IPS-NIHi11 (cell line): ENCODE measurements around the gene CABCOCO1.

Experiments used
- DNase-seq: peaks from one replicate; pipeline ENCODE4 v3.0.0; 2012; ENCODE audit warnings: mixed read lengths, low spot score

CABCOCO1 gene

GRCh38 chr10:61757001-61757400 lies 94.3 kb downstream of the CABCOCO1 start:
- DNase-seq = no peak

DNA sequence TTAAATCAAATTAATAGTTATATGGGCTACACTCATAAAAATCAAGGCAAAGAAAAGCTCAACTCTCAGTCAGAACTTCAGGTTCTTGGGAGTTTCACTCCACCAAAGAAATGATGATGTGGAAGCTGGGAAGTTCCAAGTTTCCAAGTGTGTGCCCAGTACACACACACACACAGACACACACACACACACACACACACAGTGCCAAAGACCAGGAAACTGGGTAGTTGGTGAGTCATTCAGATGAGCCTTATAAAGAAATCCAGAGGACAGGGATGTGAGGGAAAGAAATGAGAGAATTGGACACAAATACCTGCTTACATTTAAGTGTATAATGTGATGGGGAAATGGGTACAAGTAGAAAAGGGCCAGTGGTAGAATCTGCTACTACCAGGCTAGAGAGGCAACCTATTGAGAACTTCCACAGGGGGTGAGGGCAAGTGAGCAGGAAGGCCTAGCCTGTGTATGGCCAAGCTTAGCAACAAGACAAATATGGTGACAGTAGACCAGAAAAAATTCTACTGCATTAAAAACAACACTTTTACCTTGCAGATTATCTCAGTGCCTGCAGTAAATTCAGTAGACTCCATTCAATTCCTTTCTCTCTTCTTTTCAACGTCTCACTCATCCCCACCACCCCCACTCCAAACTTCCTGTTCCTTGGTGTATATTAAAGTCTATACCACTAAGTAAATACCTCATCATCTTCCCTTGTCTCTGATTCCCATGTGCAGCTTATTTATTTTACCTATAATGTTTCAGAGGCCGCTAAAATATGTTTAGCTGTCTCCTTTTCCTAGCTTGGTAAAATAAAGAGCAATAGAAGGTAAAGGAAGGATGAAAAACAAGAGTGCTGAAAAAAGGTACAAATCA lies 95.0 kb downstream of the CABCOCO1 start:
- DNase-seq = no peak

DNA sequence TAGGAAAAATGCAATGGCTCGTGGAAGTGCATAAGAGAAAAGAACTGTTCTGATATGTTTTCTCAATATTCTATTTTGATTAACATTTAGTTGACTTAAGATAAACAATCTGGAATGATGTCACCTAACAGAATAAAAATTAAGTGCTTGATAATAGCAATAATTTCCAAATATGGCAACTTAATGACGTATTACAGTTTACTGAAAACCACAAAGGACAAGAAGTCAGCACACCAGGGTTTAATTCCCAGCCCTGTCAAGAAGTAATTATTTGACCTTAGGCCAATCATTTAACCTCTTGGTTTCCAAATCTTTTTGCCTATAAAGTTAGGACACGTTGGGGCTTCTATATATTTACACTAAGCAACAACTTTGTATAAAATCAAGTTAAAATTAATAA lies 95.7 kb downstream of the CABCOCO1 start:
- no peak for DNase-seq

DNA sequence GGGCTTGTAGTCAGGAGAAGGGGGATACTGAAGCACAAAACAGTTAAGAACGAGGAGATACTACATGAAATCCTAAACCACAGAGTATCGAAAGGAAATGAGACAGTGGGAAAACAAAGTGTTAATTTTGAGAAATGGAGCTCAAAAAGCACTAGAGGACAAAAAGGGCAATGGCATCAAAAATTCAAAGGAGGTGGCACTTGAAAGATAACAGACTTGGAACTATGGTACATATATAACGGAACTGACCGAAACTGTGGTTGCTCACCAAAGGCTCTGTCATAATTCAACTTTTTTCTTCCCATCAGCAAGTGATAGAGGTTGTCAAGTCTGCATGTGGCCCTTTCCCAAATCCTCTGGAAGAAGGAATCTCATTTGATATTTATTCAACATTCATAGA lies 97.0 kb downstream of the CABCOCO1 start:
- no peak for DNase-seq

GRCh38 chr10:61760943-61761824 lies 98.5 kb downstream of the CABCOCO1 start:
- DNase-seq = no peak

- no peak for DNase-seq
Measured at GRCh38 chr10:61761825-61762217, 99.1 kb downstream of the CABCOCO1 start.

- DNase-seq = no peak
Measured at GRCh38 chr10:61763778-61764177, 101.0 kb downstream of the CABCOCO1 start.

DNA sequence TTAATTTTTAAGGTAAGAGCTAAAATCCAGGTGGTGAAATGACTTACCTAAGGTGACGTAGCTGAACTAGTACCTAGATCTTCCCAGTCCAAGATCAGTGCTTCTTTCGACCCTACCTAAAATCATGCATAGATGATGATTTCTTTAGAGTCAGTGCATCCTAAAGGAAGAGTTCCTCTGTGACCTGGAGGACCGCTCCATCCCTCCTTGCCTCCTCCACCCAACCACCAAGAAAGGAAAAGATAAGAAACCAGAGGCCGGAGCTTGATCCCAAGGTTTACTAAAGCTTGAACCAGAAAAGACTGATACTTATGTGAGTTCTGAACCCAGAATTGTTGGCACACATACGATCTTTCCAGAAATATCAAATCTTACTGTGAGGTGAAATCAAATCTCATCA lies 101.8 kb downstream of the CABCOCO1 start:
- DNase-seq = no peak

GRCh38 chr10:61765176-61766087 lies 102.7 kb downstream of the CABCOCO1 start:
- DNase-seq = no peak

DNA sequence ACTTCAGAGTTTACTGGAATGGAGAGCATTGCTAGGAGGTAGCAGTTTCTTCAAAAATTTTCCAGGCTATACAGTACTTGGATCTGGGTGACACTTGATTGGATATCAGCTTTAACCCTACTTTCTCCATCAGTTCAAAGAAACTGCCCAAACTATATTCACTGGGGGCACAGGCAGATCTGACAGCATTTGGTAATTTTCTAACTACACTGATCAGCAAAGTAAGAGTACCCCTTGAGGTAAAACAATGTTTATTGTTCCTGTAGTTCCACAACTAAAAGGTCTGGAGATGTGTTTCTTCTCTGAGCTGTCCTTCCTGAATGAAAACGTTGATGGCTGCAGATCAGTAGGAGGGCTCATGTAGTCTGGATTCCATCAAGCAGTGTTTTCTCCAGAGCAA lies 104.2 kb downstream of the CABCOCO1 start:
- no peak for DNase-seq

- DNase-seq = no peak
Measured at GRCh38 chr10:61774031-61774430, 111.3 kb downstream of the CABCOCO1 start.

DNA sequence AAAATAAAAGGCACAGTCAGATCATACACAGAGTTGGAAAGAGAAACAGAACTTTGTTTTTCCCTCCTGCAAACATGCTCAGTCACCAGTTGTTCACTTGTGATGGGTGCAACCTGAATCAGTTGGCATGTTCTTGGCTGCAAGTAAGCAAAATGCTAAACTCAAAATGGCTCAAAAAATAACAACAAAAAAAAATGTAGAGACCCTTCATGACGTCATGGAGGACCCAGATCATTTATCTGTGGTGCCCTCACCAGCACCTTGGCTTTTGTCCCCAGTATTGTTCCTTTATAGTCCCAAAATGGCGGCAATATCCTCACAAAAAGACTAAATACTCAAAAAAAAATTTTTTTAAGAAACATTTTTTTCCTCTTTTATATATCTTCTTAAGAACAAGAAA lies 112.4 kb downstream of the CABCOCO1 start:
- no peak for DNase-seq

DNA sequence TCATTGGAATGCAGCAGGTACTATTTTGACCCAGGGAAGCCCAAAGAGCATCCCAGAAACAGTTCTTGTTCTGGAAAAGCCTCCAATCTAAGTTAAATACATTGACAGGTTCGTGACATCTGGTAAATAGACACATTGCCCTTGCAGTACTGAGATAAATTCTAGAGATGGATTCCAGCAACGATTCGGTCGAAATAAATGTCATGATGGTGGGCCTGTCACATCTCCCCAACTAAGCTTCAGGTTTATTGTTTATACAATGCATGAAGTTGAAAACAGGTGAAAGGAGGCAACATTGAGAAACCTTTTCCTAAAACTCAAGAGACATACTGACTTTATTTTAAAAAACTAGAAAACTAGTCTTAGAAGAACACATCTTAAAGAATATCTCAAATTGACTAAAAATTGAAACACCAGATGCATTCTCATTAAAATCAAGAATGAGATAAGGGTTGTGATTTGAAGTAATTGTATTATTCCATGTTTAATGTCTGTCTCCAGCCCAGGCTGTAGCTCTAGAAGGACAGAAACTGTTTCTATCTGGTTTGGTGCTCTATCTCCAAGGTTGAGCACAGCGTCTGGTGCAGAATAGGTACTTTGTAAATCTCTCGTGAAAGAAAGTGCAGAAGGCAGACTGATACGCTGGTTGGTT lies 114.0 kb downstream of the CABCOCO1 start:
- no peak for DNase-seq

GRCh38 chr10:61778137-61778536 lies 115.4 kb downstream of the CABCOCO1 start:
- DNase-seq = no peak

- DNase-seq = no peak
Measured at GRCh38 chr10:61779276-61779675, 116.5 kb downstream of the CABCOCO1 start.

GRCh38 chr10:61779950-61780659 lies 117.4 kb downstream of the CABCOCO1 start:
- DNase-seq = peak; percentile 16

DNA sequence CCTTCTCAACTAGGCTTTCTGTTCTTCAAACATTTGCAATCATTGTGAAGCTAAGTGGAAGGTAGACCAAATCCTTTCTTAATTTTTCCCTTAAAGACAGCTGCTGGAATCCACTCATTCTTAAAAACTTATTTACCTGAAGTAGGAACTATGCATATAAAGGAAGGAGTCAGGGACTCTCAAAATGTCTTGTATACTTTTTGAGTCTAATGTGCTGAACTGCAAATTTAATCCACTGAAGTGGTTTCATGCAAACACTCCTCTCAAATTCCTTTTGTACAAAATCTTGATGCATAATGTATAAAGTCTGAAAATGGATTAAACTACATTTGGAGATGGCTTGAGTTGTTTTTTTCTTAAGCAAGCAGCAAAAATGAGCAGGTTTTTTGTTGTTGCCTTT lies 118.0 kb downstream of the CABCOCO1 start:
- DNase-seq = no peak

DNA sequence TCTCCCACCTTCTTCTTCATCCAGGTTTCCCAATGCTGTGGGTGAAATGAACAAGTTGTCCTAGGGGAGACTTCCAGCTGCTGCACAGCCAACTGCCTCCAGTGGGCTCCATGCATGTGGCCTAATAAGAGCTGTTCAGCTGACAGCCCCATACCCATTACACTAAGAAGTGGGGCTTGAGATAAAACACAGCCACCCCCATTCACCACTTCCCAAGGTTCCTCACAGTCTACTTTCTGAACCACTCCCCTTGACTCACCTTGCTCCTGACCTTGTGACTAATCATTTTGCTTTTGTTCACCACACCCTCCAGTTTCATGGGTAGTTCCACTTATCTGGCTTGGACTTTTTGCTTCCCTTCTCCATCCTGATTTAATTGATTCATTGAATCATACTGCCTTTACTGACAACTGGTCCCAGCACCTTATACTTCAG lies 119.3 kb downstream of the CABCOCO1 start:
- DNase-seq = no peak

DNA sequence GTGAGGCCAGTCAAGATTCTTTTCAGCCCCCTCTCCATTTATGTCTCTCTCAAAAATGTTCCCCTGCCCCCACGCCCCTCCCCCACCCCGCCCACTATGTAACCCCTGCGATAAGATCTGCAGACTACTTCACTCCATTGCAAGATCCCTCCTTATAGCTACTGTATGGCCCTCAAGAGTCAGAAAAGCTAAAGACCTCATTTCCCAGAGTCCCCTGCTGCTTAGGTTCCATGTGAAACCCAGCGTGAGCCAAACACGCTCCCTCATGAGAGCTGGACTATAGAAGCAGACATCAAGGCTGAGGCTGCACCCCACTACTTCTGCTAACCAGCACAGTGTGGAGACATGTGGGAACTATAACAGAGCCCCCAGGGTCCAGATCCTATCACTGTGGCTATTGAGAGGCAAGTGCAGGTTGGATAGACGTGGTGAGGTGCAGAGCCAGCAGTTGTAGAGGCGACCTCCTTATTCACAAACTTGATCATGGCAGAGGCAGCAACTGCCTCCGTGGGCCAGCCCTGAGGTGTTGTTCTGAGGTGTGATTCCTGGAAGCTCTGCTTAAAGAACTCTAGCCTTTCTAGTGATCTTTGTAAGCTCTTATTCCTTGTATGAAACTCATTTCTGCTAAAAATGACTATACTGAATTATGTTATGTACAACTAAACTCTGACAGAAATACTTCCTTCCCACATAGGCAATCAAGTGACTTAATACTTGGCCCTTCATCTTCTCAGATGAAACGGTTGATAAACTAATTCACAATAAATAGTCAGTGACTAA lies 121.8 kb downstream of the CABCOCO1 start:
- no peak for DNase-seq
